H7 (cell line): ENCODE results near the gene NT5C. TPM values are rescaled to one million over a fixed set of nuclear protein-coding genes. Genes with fewer than 3 reads are reported as not detected.
"Not testable (repeated sequence)": the region's sequence is repeated elsewhere in the genome, so short reads cannot be mapped to it uniquely, and the experiment has no call there.

ENCODE experiments used
- DNase-seq: peaks from one replicate; pipeline ENCODE4 v3.0.0; 2012
- H3K27me3 ChIP-seq: 2 replicates; pipeline ENCODE4 v1.6.0; 2011; ENCODE audit warnings: mild to moderate bottlenecking, low read length; ENCODE audit not compliant: control insufficient read depth, insufficient read depth
- H3K36me3 ChIP-seq: replicated peaks from 2 replicates; pipeline ENCODE4 v1.5.1; 2011; ENCODE audit warnings: low read length; ENCODE audit not compliant: control insufficient read depth, insufficient read depth
- H3K4me3 ChIP-seq: 2 replicates; pipeline ENCODE4 v1.5.1; 2011; ENCODE audit warnings: low read depth, mild to moderate bottlenecking, control low read depth, low read length, moderate library complexity; ENCODE audit not compliant: insufficient read depth
- total RNA-seq: library from RNA; depleted of rRNA; stranded (reverse); fragments of >200 nt; shearing (Covaris generic); gene quantifications from 2 replicates; pipeline ENCODE4 v1.2.3, GENCODE V29; 2014

NT5C gene
- total RNA-seq, 1 experiment from 2014 or later = 118 TPM

DNA sequence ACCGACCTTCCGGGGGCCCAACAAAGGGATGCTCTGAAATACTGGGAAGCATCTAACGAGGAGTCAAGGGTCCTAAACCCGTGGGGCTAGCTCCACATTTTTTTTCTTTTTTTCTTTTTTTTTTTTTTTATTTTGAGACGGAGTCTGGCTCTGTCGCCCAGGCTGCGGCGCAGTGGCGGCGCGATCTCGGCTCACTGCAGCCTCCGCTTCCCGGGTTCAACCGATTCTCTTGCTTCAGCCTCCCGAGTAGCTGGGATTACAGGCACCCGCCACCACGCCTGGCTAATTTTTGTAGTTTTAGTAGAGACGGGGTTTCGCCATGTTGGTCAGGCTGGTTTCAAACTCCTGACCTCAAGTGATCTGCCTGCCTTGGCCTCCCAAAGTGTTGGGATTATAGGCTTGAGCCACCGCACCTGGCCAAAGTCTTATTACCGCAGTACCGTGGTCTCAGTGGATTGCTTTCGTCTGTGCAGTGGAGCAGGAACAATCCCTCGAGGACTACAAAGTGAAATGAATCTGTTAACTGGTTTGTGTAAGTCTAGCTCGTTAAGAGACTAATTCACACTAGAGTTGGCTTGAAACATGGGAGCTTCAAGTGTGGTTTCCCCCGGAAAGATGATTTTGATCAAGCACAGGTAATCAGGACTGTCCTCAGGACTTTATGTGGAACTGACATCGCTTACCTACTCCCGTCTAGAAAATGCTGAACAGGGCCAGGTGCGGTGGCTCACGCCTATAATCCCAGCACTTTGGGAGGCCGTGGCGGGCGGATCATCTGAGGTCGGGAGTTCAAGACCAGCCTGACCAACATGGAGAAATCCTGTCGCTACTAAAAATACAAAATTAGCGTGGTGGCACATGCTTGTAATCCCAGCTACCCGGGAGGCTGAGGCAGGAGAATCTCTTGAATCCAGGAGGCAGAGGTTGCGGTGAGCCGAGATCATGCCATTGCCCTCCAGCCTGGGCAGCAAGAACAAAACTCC, 767 bp upstream of the NT5C start:
- Histone ChIP-seq H3K4me3 (peak overlapping the region; percentile 80), H3K36me3 (peaks cover 17% of the 10 kb centered on the region)
- DNase-seq, H3K27me3 ChIP-seq: not testable (repeated sequence)

GRCh38 chr17:75130632-75131277, 787 bp downstream of the NT5C start:
- peak overlapping the region; percentile 80 for H3K4me3 ChIP-seq
- peaks cover 14% of the 10 kb centered on the region for H3K36me3 ChIP-seq

DNA sequence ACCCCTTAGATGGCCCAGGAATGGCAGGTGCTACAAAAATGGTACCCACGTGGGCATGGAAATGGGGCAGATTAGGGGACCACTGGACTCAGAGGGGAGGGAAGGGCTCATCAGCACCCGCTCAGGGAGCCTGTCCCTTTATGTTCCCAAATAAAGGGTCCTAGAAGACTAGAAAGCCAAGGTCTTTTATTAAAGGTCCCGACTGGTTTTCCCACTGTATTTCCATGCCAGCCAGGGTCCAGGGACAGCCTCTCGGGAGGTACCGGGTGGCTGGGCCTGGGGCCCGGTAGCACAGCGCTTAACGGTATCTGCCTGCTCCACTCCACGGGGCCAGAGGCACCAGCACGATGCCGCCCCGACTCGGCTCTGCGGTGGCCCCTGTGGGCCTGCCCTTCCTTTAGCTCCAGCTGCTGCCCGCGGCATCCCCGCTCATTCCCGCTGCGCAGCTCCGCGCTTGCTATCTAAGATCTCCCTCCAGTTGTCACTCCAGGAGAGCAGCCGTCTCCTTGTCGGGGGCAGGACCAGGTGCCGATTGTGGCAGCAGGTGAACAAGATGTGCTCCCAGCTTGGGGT, 1.4 kb downstream of the NT5C start:
- no peak for DNase-seq
- peaks cover 9% of the 10 kb centered on the region for H3K36me3 ChIP-seq
- no peaks in the 10 kb centered on the region for H3K27me3 ChIP-seq
- H3K4me3 ChIP-seq = peak overlapping the region; percentile 80

More at GRCh38 chr17:75130632-75131277, 787 bp downstream of the NT5C start:
- DNase-seq = peak; percentile 92
- H3K27me3 ChIP-seq = no peaks in the 10 kb centered on the region

GRCh38 chr17:75129576-75129975, 2.0 kb downstream of the NT5C start:
- Histone ChIP-seq H3K27me3 (no peaks in the 10 kb centered on the region), H3K4me3 (no peak overlapping the region), H3K36me3 (peaks cover 8% of the 10 kb centered on the region)
- DNase-seq = no peak

GRCh38 chr17:75128694-75129505, 2.6 kb downstream of the NT5C start:
- DNase-seq = peak; percentile 47
- H3K27me3 ChIP-seq = no peaks in the 10 kb centered on the region
- peaks cover 8% of the 10 kb centered on the region for H3K36me3 ChIP-seq
- H3K4me3 ChIP-seq = no peak overlapping the region

GRCh38 chr17:75127936-75128335, 3.6 kb downstream of the NT5C start:
- not testable (repeated sequence) for H3K27me3 ChIP-seq, H3K36me3 ChIP-seq, H3K4me3 ChIP-seq, DNase-seq

- no peak for DNase-seq
- Histone ChIP-seq H3K36me3 (peaks cover 8% of the 10 kb centered on the region), H3K4me3 (no peak overlapping the region), H3K27me3 (no peaks in the 10 kb centered on the region)
Measured at GRCh38 chr17:75126954-75127353, 4.6 kb downstream of the NT5C start.

- Histone ChIP-seq H3K27me3 (no peaks in the 10 kb centered on the region), H3K4me3 (no peak overlapping the region), H3K36me3 (peaks cover 8% of the 10 kb centered on the region)
- peak; percentile 64 for DNase-seq
Measured at GRCh38 chr17:75125984-75126383, 5.6 kb downstream of the NT5C start.

DNA sequence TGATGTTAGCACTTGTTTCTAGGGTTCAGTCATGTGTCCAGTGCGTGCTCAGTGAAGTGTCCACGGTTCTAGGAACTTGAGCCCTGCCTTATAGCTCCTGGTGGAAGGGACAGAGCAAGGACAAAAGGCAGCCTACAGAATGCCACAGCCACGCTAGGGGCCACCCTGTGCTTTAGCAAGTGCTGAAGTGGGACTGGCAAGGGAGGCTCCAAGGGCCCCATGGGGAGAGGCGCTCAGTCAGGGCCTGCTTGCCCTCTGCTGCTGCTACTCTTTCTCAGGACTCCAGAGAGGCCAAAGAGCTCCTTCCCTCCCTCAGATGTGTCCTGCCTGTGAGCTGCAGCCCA, 6.8 kb downstream of the NT5C start:
- Histone ChIP-seq H3K27me3 (no peaks in the 10 kb centered on the region), H3K4me3 (no peak overlapping the region), H3K36me3 (peaks cover 5% of the 10 kb centered on the region)
- DNase-seq = no peak

DNA sequence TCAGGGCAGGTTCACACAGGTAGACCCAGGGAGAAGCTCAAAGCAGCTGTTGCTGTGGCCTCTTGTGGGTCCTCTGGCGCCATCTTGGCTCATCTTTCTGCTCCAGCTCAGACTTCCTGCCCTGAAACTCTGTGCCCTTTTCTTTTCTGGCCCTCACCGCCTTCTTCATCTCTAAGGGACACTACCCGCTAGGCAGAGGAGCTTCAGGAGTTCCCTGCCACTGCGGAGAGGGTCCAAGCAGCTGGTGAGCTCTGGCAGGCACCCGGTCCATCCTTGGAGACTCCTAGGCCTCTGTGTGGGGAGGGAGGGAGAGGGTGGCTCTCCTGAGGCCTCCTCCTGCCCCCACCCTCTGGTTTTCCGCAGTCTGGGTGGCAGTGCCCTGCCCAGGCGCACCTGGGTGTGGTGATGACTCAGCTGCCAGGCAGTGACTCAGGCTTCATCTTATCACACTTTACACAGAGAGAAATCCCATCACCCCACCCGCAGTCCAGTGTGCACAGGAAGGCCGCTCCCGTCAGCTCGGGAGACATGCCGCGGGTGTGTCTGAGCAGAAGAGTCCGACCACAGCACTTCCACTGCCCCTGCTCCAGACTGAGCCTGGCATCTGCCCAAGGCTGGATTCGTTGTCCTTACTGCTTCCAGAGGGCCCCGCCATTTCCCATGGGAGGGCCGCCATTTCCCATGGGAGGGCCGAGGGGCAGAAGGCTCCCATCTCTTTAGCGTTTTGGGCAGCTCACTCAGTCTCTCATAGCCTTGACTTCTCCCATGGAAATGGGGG, 7.3 kb downstream of the NT5C start:
- no peak for DNase-seq
- Histone ChIP-seq H3K4me3 (no peak overlapping the region), H3K27me3 (no peaks in the 10 kb centered on the region), H3K36me3 (no peaks in the 10 kb centered on the region)

DNA sequence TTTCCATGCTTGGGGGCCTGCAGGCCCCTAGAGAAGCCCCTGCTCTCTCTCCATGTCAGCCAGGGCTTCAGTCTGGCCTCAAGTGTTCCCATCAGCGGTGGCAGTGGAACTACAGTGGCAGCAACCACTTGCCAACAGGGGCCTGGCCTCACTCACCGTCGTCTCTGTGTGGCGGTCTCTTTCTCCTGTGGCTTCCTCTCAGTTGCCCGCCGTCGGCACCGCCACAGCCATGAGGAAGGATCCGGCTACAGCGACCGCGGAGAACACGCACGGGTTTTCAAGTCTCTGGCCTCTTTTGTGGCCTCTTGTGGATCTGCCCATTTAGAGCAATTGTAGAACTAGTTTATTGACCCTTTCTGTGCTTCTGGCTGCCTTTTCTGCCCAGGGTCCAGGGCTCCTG, 13.2 kb downstream of the NT5C start:
- no peak overlapping the region for H3K4me3 ChIP-seq
- no peak for DNase-seq
- peaks cover 1% of the 10 kb centered on the region; the same call in 1 of the 2 replicates for H3K36me3 ChIP-seq
- H3K27me3 ChIP-seq = no peaks in the 10 kb centered on the region

GRCh38 chr17:75116737-75117136, 14.8 kb downstream of the NT5C start:
- Histone ChIP-seq H3K27me3 (no peaks in the 10 kb centered on the region), H3K36me3 (peaks cover 1% of the 10 kb centered on the region; the same call in 1 of the 2 replicates), H3K4me3 (no peak overlapping the region)
- DNase-seq = no peak

DNA sequence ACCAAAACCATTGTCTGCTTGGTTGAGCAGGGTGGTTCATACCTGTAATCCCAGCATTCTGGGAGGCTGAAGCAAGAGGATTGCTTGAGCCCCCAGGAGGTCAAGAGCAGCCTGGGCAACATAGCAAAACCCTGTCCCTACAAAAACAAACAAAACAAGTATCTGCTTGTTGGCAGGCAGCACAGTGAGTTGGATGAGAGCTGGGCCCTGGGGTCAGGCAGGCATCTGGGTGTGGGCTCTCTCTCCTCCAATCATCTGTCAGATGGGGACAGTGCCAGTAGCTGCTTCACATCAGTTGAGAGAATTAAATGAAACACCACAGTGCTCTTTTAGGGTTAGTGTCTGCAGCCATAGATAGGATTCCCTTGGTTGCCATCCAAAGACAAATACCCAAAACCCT, 16.0 kb downstream of the NT5C start:
- peaks cover 1% of the 10 kb centered on the region; the same call in 1 of the 2 replicates for H3K36me3 ChIP-seq
- no peak for DNase-seq

More for the DNA sequence above, 16.0 kb downstream of the NT5C start:
- Histone ChIP-seq H3K4me3 (no peak overlapping the region), H3K27me3 (no peaks in the 10 kb centered on the region)
